A549 (cell line): ENCODE measurements around the gene CPLANE1. TPM values are rescaled to one million over a fixed set of nuclear protein-coding genes. Genes with fewer than 3 reads are reported as not detected.
"Not testable (repeated sequence)": the region's sequence is repeated elsewhere in the genome, so short reads cannot be mapped to it uniquely, and the experiment has no call there.

Source experiments
- ATAC-seq, 2 experiments: fragments of 200-7000 bp in 1 of 2; fragments of >200 bp in 1 of 2; cut with Nextera tagmentation in 1 of 2; cut with Tn5 transposase in 1 of 2; 3 replicates each; pipeline versions ENCODE4 v1.8.0 to v1.9.1; 2018 to 2020; ENCODE audit warnings: mild to moderate bottlenecking in 1 of 2, moderate library complexity in 1 of 2
- CTCF ChIA-PET: fragments of 300-600 bp; sonication (Branson Sonifier 250); formaldehyde crosslinking; extraction: SDS; loops from one replicate; lab custom pipeline; 2021; ENCODE audit warnings: antibody characterized with exemption, inconsistent platforms; lab: Yijun Ruan, JAX
- POLR2A ChIA-PET: fragments of 350-600 bp; formaldehyde crosslinking; extraction: SDS; loops from one replicate; lab custom pipeline; 2021; ENCODE audit warnings: antibody characterized with exemption, inconsistent platforms; lab: Yijun Ruan, JAX
- DNase-seq, 2 experiments: peaks; one replicate each; pipeline versions ENCODE4 v3.0.0 to v3.0.0-alpha.2; 2011 to 2016; ENCODE audit warnings: low read depth in 1 of 2, low spot score in 1 of 2
- FAIRE-seq: peaks from 2 replicates; lab custom pipeline; 2011; peaks lifted over from hg19 to GRCh38; lab: Jason Lieb, UNC
- H3K27ac ChIP-seq, 2 experiments: fragments of >200 bp; sonication (Bioruptor Twin); formaldehyde crosslinking; 3 replicates each; pipeline ENCODE4 v1.5.1; 2016 to 2017
- H3K4me1 ChIP-seq: fragments of >200 bp; sonication (Bioruptor Twin); formaldehyde crosslinking; 3 replicates; pipeline ENCODE4 v1.6.1; 2016
- H3K4me2 ChIP-seq: fragments of >200 bp; sonication (Bioruptor Twin); formaldehyde crosslinking; 3 replicates; pipeline ENCODE4 v1.6.1; 2016
- H3K4me3 ChIP-seq: fragments of >200 bp; sonication (Bioruptor Twin); formaldehyde crosslinking; 3 replicates; pipeline ENCODE4 v1.5.1; 2016
- H3K9me3 ChIP-seq: fragments of >200 bp; sonication (Bioruptor Twin); formaldehyde crosslinking; 3 replicates; pipeline ENCODE4 v1.6.1; 2016
- CBX2 ChIP-seq: fragments of 200-600 bp; sonication (generic); IDR thresholded peaks from 2 replicates; pipeline ENCODE4 v1.6.1; 2016; ENCODE audit warnings: low read depth, mild to moderate bottlenecking, borderline replicate concordance
- CBX8 ChIP-seq: fragments of 200-600 bp; sonication (generic); IDR thresholded peaks from 2 replicates; pipeline ENCODE4 v1.6.1; 2016
- CEBPB ChIP-seq, 2 experiments: fragments of >200 bp in 1 of 2; sonication (Bioruptor Twin) in 1 of 2; formaldehyde crosslinking in 1 of 2; IDR thresholded peaks; 2 replicates each; pipeline ENCODE4 v1.6.1; 2012 to 2016
- CHD2 ChIP-seq: fragments of 150-350 bp; IDR thresholded peaks from 2 replicates; pipeline ENCODE4 v1.6.1; 2014; ENCODE audit warnings: low read length; ENCODE audit not compliant: partially characterized antibody
- CHD4 ChIP-seq: fragments of 200-600 bp; sonication (generic); IDR thresholded peaks from 2 replicates; pipeline ENCODE4 v1.6.1; 2016; ENCODE audit warnings: antibody characterized with exemption, mild to moderate bottlenecking, borderline replicate concordance
- ESRRA ChIP-seq: fragments of 150-350 bp; IDR thresholded peaks from 2 replicates; pipeline ENCODE4 v1.6.1; 2014; ENCODE audit warnings: mild to moderate bottlenecking, low read length, borderline replicate concordance
- FOSB ChIP-seq: fragments of 250-450 bp; sonication (Bioruptor Pico); IDR thresholded peaks from 2 replicates; pipeline ENCODE4 v1.5.0; 2020; ENCODE audit warnings: mild to moderate bottlenecking, moderate library complexity
- FOXS1 ChIP-seq: fragments of 250-450 bp; sonication (Bioruptor Pico); IDR thresholded peaks from 2 replicates; pipeline ENCODE4 v1.5.0; 2020; ENCODE audit warnings: mild to moderate bottlenecking, moderate library complexity
- HOXA7 ChIP-seq: fragments of 250-450 bp; sonication (Bioruptor Pico); IDR thresholded peaks from 2 replicates; pipeline ENCODE4 v1.5.0; 2020; ENCODE audit warnings: mild to moderate bottlenecking, moderate library complexity
- HOXB13 ChIP-seq: fragments of 250-450 bp; sonication (Bioruptor Pico); IDR thresholded peaks from 2 replicates; pipeline ENCODE4 v1.5.0; 2020; ENCODE audit warnings: low read depth, mild to moderate bottlenecking, moderate library complexity
- HOXB5 ChIP-seq: fragments of 250-450 bp; sonication (Bioruptor Pico); IDR thresholded peaks from 2 replicates; pipeline ENCODE4 v1.5.0; 2020; ENCODE audit warnings: mild to moderate bottlenecking, moderate library complexity
- JUNB ChIP-seq: fragments of >200 bp; sonication (Bioruptor Twin); formaldehyde crosslinking; IDR thresholded peaks from 2 replicates; pipeline ENCODE4 v1.6.1; 2016
- MAZ ChIP-seq: fragments of 150-350 bp; IDR thresholded peaks from 2 replicates; pipeline ENCODE4 v1.6.1; 2014; ENCODE audit warnings: antibody characterized with exemption, low read depth, low read length, borderline replicate concordance
- NFE2L2 ChIP-seq: fragments of 150-350 bp; conservative IDR thresholded peaks from 2 replicates; pipeline ENCODE4 v1.6.1; 2014; ENCODE audit warnings: low read length
- POLR2A ChIP-seq: IDR thresholded peaks from 2 replicates; pipeline ENCODE4 v1.6.1; 2012; ENCODE audit warnings: mild to moderate bottlenecking, low read length
- RCOR1 ChIP-seq: fragments of 150-350 bp; IDR thresholded peaks from 2 replicates; pipeline ENCODE4 v1.6.1; 2014; ENCODE audit warnings: antibody characterized with exemption, low read length, low read depth
- RFX5 ChIP-seq: fragments of 450-650 bp; IDR thresholded peaks from 2 replicates; pipeline ENCODE4 v1.7.1; 2014; ENCODE audit warnings: antibody characterized with exemption, mild to moderate bottlenecking, moderate library complexity
- SMC3 ChIP-seq: fragments of >200 bp; sonication (Bioruptor Twin); formaldehyde crosslinking; IDR thresholded peaks from 3 replicates; pipeline ENCODE4 v1.6.1; 2018; ENCODE audit warnings: inconsistent platforms
- TP53 ChIP-seq: fragments of 250-450 bp; sonication (Bioruptor Pico); IDR thresholded peaks from 2 replicates; pipeline ENCODE4 v1.5.0; 2021; ENCODE audit warnings: mild to moderate bottlenecking, moderate library complexity
- ZC3H11A ChIP-seq: fragments of 450-650 bp; IDR thresholded peaks from 2 replicates; pipeline ENCODE4 v1.6.1; 2014; ENCODE audit warnings: antibody characterized with exemption, mild to moderate bottlenecking
- ZSCAN20 ChIP-seq: fragments of 250-450 bp; sonication (Bioruptor Pico); IDR thresholded peaks from 2 replicates; pipeline ENCODE4 v1.8.0; 2022; ENCODE audit warnings: mild to moderate bottlenecking, moderate library complexity
- WGBS: methylation state at CpG from one replicate; pipeline ENCODE4 v1.1.6; 2017; ENCODE audit errors: missing lambda C conversion rate; 5-methylcytosine and 5-hydroxymethylcytosine counted together
- polyA plus RNA-seq, 4 experiments: library from polyadenylated mRNA; depleted of rRNA in 3 of 4; stranded (reverse); fragments of >200 nt; fragmentation: RNase III in 1 of 4; extraction: RNeasy Plus Mini Kit Qiagen cat#74134 plus additional on column Dnase treatment in 1 of 4; gene quantifications; 2 replicates in 3 of 4; 3 replicates in 1 of 4; pipeline ENCODE4 v1.2.3, GENCODE V29; 2011 to 2017
- TF ChIP-seq, protein P1 (sequence below): fragments of 450-650 bp; IDR thresholded peaks from 2 replicates; pipeline ENCODE4 v1.6.1; 2014; ENCODE audit warnings: antibody characterized with exemption
- TF ChIP-seq, protein P2 (sequence below): fragments of >200 bp; sonication (Bioruptor Twin); formaldehyde crosslinking; IDR thresholded peaks from 2 replicates; pipeline ENCODE4 v1.6.1; 2016
- TF ChIP-seq, protein P3 (sequence below): fragments of 150-350 bp; IDR thresholded peaks from 2 replicates; pipeline ENCODE4 v1.6.1; 2014; ENCODE audit warnings: low read depth, mild to moderate bottlenecking, low read length

Gene CPLANE1
- polyA plus RNA-seq, 2 of the 4 experiments (the other 2 are of a cell fraction) = 5.5 to 15.7 TPM

DNA sequence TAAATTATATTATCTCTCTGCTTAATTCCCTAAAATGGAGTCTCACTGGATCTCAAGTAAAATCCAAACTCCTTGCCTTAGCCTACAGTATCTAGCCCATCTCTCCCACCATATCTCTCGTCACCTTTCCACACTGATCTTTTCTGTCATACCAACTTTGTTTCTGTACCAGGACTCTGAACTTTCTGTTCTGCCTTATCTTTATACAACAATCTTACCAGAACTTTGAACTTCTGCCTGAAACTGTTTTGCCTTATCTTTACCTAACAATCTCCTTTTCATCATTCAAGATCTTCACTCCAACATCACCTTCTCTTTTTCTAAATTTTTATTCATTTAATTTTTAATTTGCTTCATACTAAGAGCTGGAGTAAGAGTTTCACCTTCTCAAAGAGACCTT lies 139.0 kb downstream of the CPLANE1 start:
- DNase-seq (no peak), FAIRE-seq (peak; percentile 84), ATAC-seq (no peak)
- TF ChIP-seq, protein P1, sequence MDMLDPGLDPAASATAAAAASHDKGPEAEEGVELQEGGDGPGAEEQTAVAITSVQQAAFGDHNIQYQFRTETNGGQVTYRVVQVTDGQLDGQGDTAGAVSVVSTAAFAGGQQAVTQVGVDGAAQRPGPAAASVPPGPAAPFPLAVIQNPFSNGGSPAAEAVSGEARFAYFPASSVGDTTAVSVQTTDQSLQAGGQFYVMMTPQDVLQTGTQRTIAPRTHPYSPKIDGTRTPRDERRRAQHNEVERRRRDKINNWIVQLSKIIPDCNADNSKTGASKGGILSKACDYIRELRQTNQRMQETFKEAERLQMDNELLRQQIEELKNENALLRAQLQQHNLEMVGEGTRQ = no peak
- TF ChIP-seq, protein P2, sequence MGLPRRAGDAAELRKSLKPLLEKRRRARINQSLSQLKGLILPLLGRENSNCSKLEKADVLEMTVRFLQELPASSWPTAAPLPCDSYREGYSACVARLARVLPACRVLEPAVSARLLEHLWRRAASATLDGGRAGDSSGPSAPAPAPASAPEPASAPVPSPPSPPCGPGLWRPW = no peak
- TF ChIP-seq SMC3 (no peak), HOXA7 (no peak), CBX8 (no peak), TP53 (CRISPR knock-in tag) (no peak), HOXB13 (CRISPR knock-in tag) (no peak), MAZ (no peak), ZSCAN20 (CRISPR knock-in tag) (no peak), FOXS1 (CRISPR knock-in tag) (no peak), CBX2 (no peak), POLR2A (no peak), FOSB (CRISPR knock-in tag) (no peak), CHD2 (no peak), CHD4 (no peak), HOXB5 (CRISPR knock-in tag) (no peak), JUNB (no peak)
- TF ChIP-seq, protein P3, sequence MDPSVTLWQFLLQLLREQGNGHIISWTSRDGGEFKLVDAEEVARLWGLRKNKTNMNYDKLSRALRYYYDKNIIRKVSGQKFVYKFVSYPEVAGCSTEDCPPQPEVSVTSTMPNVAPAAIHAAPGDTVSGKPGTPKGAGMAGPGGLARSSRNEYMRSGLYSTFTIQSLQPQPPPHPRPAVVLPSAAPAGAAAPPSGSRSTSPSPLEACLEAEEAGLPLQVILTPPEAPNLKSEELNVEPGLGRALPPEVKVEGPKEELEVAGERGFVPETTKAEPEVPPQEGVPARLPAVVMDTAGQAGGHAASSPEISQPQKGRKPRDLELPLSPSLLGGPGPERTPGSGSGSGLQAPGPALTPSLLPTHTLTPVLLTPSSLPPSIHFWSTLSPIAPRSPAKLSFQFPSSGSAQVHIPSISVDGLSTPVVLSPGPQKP = no peak
- Histone ChIP-seq H3K27ac (no peak overlapping the region), H3K4me1 (no peaks in the 10 kb centered on the region), H3K9me3 (no peaks in the 10 kb centered on the region), H3K4me2 (no peak overlapping the region), H3K4me3 (no peak overlapping the region)
- ChIA-PET POLR2A (no interaction called here), CTCF (no interaction called here)
- WGBS = 96% methylated on average over 1 of the region's 1 CpG

DNA sequence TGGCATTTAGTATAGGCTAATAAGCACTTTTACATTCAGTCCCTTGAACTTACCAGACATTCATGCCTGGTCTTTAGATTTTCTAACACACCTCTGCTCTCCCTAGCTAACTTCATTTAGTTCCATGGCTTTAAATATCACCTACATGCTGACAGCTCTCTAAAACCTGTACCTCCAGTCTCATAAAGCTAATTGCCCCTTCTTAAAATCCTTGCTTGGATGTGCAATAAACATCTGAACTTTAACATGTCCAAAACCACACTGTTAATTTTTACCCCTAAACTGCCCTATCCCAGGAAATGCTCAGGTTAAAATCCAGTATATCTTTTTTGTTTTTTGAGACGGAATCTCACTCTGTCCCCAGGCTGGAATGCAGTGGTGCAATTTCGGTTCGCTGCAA lies 139.8 kb downstream of the CPLANE1 start:
- H3K4me2 ChIP-seq = no peak overlapping the region
- H3K4me1 ChIP-seq = no peaks in the 10 kb centered on the region
- FAIRE-seq = no peak
- DNase-seq = no peak
- no peak for ATAC-seq
- no peaks in the 10 kb centered on the region for H3K9me3 ChIP-seq
- ChIA-PET CTCF (interaction anchor here (0.6 to 0.7 kb wide), 2 partner anchors 380 to 1083 kb away, joined by 3 read pairs; no protein-coding TSS in a partner anchor), POLR2A (no interaction called here)
- TF ChIP-seq ESRRA (no peak), RFX5 (no peak), ZC3H11A (no peak), HOXA7 (no peak), ZSCAN20 (CRISPR knock-in tag) (no peak)
- TF ChIP-seq, protein P1 = no peak
- H3K27ac ChIP-seq = no peak overlapping the region
- H3K4me3 ChIP-seq = no peak overlapping the region
- 98% methylated on average over 3 of the region's 3 CpGs for WGBS

DNA sequence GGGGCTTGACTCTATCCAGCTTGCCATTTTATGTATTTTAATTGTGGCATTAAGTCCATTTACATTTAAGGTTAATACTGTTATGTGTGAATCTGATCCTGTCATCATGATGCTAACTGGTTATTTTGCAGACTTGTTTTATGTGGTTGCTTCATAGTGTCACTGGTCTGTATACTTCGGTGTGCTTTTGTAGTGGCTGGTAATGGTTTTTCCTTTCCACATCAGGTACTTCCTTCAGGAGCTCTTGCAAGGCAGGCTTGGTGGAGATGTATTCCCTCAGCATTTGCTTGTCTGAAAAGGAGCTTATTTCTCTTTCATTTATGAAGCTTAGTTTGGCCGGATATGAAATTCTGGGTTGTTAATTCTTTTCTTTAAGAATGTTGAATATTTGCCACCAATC lies 145.9 kb downstream of the CPLANE1 start:
- no peak overlapping the region for H3K27ac ChIP-seq
- no peak for ATAC-seq
- no peak overlapping the region for H3K4me2 ChIP-seq
- ChIA-PET POLR2A (no interaction called here), CTCF (interaction anchor here (1.7 kb wide), 1 partner anchor 9 kb away, joined by 3 read pairs; no protein-coding TSS in a partner anchor)
- no peak overlapping the region for H3K4me3 ChIP-seq
- TF ChIP-seq CEBPB (IDR thresholded peaks at IDR 0.05) (no peak), NFE2L2 (no peak), RCOR1 (no peak), POLR2A (no peak)
- WGBS = 100% methylated on average over 2 of the region's 2 CpGs
- DNase-seq = no peak
- H3K4me1 ChIP-seq = no peaks in the 10 kb centered on the region
- 0 out of 3 replicates have a peak, but pooled peaks cover 3% of the 10 kb centered on the region for H3K9me3 ChIP-seq
- FAIRE-seq = no peak

DNA sequence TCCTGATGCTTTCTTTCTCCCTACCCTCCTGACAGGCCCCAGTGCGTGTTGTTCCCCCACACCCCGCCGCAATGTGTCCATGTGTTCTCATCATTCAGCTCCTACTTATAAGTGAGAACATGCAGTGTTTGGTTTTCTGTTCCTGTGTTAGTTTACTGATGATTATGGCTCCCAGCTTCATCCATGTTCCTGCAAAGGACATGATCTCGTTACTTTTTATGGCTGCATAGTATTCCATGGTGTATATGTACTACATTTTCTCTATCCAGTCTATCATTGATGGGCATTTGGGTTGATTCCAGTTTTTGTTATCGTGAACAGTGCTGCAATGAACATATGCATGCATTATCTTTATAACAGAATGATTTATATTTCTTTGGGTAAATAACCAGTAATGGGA lies 149.9 kb downstream of the CPLANE1 start:
- H3K4me3 ChIP-seq, ATAC-seq, H3K27ac ChIP-seq, H3K4me1 ChIP-seq, CTCF ChIA-PET, FAIRE-seq, H3K4me2 ChIP-seq, H3K9me3 ChIP-seq, DNase-seq, POLR2A ChIA-PET: not testable (repeated sequence)
- WGBS = 89% methylated on average over 5 of the region's 5 CpGs

DNA sequence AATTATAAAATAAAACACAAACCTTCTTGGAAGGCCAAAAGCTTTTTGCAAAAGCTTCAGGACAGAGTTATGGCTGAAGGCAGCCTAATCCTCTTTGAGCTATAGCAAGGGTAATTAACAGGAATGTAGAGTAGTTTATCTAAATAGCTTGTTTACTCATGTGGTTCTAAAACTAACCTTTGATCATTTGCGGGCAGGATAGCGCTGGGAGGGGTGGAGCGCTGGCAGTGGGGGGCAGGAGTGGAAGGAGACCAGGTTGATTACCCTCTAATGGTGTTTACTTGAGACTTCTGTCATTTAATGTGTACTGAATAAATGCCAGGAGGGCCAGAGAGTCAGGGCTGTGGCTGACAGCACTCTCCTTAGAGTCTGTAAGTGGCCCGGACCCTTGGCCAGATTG lies 155.4 kb downstream of the CPLANE1 start:
- CTCF ChIA-PET, POLR2A ChIA-PET, ATAC-seq: not testable (repeated sequence)

More for the DNA sequence above, 155.4 kb downstream of the CPLANE1 start:
- WGBS = 95% methylated on average over 4 of the region's 4 CpGs
- not testable (repeated sequence) for H3K4me2 ChIP-seq, DNase-seq, H3K27ac ChIP-seq, H3K9me3 ChIP-seq, FAIRE-seq, H3K4me1 ChIP-seq, H3K4me3 ChIP-seq
